KMS-11 (cell line): ENCODE measurements around the gene LMTK2.
"Not testable (repeated sequence)": the region's sequence is repeated elsewhere in the genome, so short reads cannot be mapped to it uniquely, and the experiment has no call there.

Source experiments
- H2AFZ ChIP-seq: fragments of 200-600 bp; sonication (generic); 2 replicates; pipeline ENCODE4 v1.6.1; 2016; ENCODE audit warnings: antibody characterized with exemption, mixed run types, low read depth
- H3K27ac ChIP-seq: fragments of 200-600 bp; sonication (generic); 2 replicates; pipeline ENCODE4 v1.6.1; 2016; ENCODE audit warnings: mild to moderate bottlenecking, mixed run types
- H3K27me3 ChIP-seq: fragments of 200-600 bp; sonication (generic); 2 replicates; pipeline ENCODE4 v1.6.1; 2017; ENCODE audit warnings: mild to moderate bottlenecking, low read depth, mixed run types, moderate library complexity; ENCODE audit not compliant: insufficient read depth
- H3K36me3 ChIP-seq: fragments of 200-600 bp; sonication (generic); 2 replicates; pipeline ENCODE4 v1.6.1; 2017; ENCODE audit warnings: mild to moderate bottlenecking, mixed run types; ENCODE audit not compliant: insufficient read depth
- H3K4me1 ChIP-seq: fragments of 200-600 bp; sonication (generic); 2 replicates; pipeline ENCODE4 v1.6.1; 2016; ENCODE audit warnings: mild to moderate bottlenecking, low read depth, mixed run types; ENCODE audit not compliant: poor library complexity, severe bottlenecking
- H3K4me2 ChIP-seq: fragments of 200-600 bp; sonication (generic); 2 replicates; pipeline ENCODE4 v1.7.0; 2016; ENCODE audit warnings: mild to moderate bottlenecking, mixed run types
- H3K4me3 ChIP-seq: fragments of 200-600 bp; sonication (generic); IDR thresholded peaks from 2 replicates; pipeline ENCODE4 v1.6.1; 2017; ENCODE audit warnings: low read depth, low read length, mixed read lengths; ENCODE audit not compliant: insufficient read depth
- H3K79me2 ChIP-seq: fragments of 200-600 bp; sonication (generic); 2 replicates; pipeline ENCODE4 v1.6.1; 2016; ENCODE audit warnings: low read depth, mixed run types; ENCODE audit not compliant: insufficient read depth
- H3K9ac ChIP-seq: fragments of 200-600 bp; sonication (generic); 2 replicates; pipeline ENCODE4 v1.6.1; 2016; ENCODE audit warnings: mild to moderate bottlenecking, mixed run types
- H4K20me1 ChIP-seq: fragments of 200-600 bp; sonication (generic); 2 replicates; pipeline ENCODE4 v1.6.1; 2016; ENCODE audit warnings: mild to moderate bottlenecking, mixed run types; ENCODE audit not compliant: insufficient read depth
- CTCF ChIP-seq: fragments of 200-600 bp; sonication (generic); conservative IDR thresholded peaks from 2 replicates; pipeline ENCODE4 v1.6.1; 2017; ENCODE audit warnings: low read depth, mild to moderate bottlenecking, antibody characterized with exemption, low read length, moderate library complexity, mixed read lengths

LMTK2 gene

GRCh38 chr7:98217623-98218582 is 111.2 kb downstream of the LMTK2 start:
- Histone ChIP-seq H3K79me2 (no peaks in the 10 kb centered on the region; the same call in 1 of the 2 replicates), H4K20me1 (no peaks in the 10 kb centered on the region), H3K4me2 (no peak overlapping the region), H3K36me3 (no peaks in the 10 kb centered on the region), H3K4me3 (no peak overlapping the region), H3K4me1 (peaks cover 19% of the 10 kb centered on the region), H3K9ac (no peak overlapping the region), H2AFZ (no peak overlapping the region), H3K27me3 (no peaks in the 10 kb centered on the region), H3K27ac (no peak overlapping the region)
- TF ChIP-seq CTCF: no peak

GRCh38 chr7:98219382-98219781 is 112.7 kb downstream of the LMTK2 start:
- not testable (repeated sequence) for H3K4me3 ChIP-seq, H3K79me2 ChIP-seq, H3K9ac ChIP-seq, H4K20me1 ChIP-seq, H3K27ac ChIP-seq, H2AFZ ChIP-seq, H3K27me3 ChIP-seq, H3K4me2 ChIP-seq, H3K36me3 ChIP-seq
- H3K4me1 ChIP-seq: peaks cover 18% of the 10 kb centered on the region

GRCh38 chr7:98221611-98222532 is 115.2 kb downstream of the LMTK2 start:
- Histone ChIP-seq H3K9ac (no peak overlapping the region), H3K36me3 (no peaks in the 10 kb centered on the region), H3K4me2 (no peak overlapping the region), H2AFZ (no peak overlapping the region), H3K79me2 (no peaks in the 10 kb centered on the region), H4K20me1 (no peaks in the 10 kb centered on the region), H3K4me3 (no peak overlapping the region), H3K27me3 (no peaks in the 10 kb centered on the region), H3K4me1 (peaks cover 18% of the 10 kb centered on the region), H3K27ac (no peak overlapping the region)
- no peak for TF ChIP-seq CTCF

- H2AFZ ChIP-seq: no peak overlapping the region
- H3K4me3 ChIP-seq: no peak overlapping the region
- TF ChIP-seq CTCF: no peak
- H3K9ac ChIP-seq: no peak overlapping the region
- H3K4me2 ChIP-seq: no peak overlapping the region
- no peak overlapping the region for H3K27ac ChIP-seq
- H4K20me1 ChIP-seq: no peaks in the 10 kb centered on the region
- peaks cover 18% of the 10 kb centered on the region for H3K4me1 ChIP-seq
- H3K27me3 ChIP-seq: no peaks in the 10 kb centered on the region
- no peaks in the 10 kb centered on the region for H3K79me2 ChIP-seq
- H3K36me3 ChIP-seq: no peaks in the 10 kb centered on the region
These were observed 116.0 kb downstream of the LMTK2 start for GRCh38 chr7:98222533-98223195.
